Mammary epithelial cell (primary cell): ENCODE results near the gene STS.

Experiments
- CTCF ChIP-seq, 2 donors: IDR thresholded peaks in 1 of 2; conservative IDR thresholded peaks in 1 of 2; 2 replicates each; pipeline ENCODE4 v1.5.1; 2011 to 2012; ENCODE audit warnings: inconsistent platforms in 2 of 2, low read length in 2 of 2, mild to moderate bottlenecking in 2 of 2, control low read depth in 1 of 2, low read depth in 1 of 2; ENCODE audit not compliant: insufficient read depth in 1 of 2; ENCODE audit errors: extremely low read depth in 1 of 2
- EZH2 ChIP-seq: IDR thresholded peaks from 2 replicates; pipeline ENCODE4 v1.6.1; 2012; ENCODE audit warnings: low read length, inconsistent platforms, borderline replicate concordance

- TF ChIP-seq EZH2 (no peak), CTCF (conservative IDR thresholded peaks at IDR 0.05 in 1 of 2, IDR thresholded peaks at IDR 0.05 in 1 of 2; ENCODE audit: extremely low read depth in 1 of 2, insufficient read depth in 1 of 2, low read depth in 1 of 2, low read length in 2 of 2) (no peak)
Observed at GRCh38 chrX:7100022-7100421, 47.5 kb upstream of the STS start.
